Sigmoid colon (tissue), 7 donors: ENCODE measurements around the gene TMEM182. TPM values are rescaled to one million over a fixed set of nuclear protein-coding genes. Genes with fewer than 3 reads are reported as not detected.

Source experiments
- DNase-seq: peaks from one replicate; pipeline ENCODE4 v3.0.0-alpha.2; 2019
- H3K27ac ChIP-seq, 4 donors: fragments of 200-600 bp; sonication (generic); one replicate each; pipeline ENCODE4 v1.5.1; 2016 to 2019; ENCODE audit warnings: mild to moderate bottlenecking in 1 of 4
- H3K27me3 ChIP-seq, 3 donors: fragments of 200-600 bp; sonication (generic); one replicate each; pipeline ENCODE4 v1.5.1; 2019; ENCODE audit warnings: mild to moderate bottlenecking in 1 of 3
- H3K36me3 ChIP-seq, 4 donors: fragments of 200-600 bp; sonication (generic); one replicate each; pipeline ENCODE4 v1.5.1; 2016 to 2019
- H3K4me1 ChIP-seq, 4 donors: fragments of 200-600 bp; sonication (generic); one replicate each; pipeline ENCODE4 v1.5.1; 2017 to 2019
- H3K4me3 ChIP-seq, 4 donors: fragments of 200-600 bp; sonication (generic); one replicate each; pipeline ENCODE4 v1.5.1; 2017 to 2019; ENCODE audit warnings: mild to moderate bottlenecking in 2 of 4, moderate library complexity in 1 of 4
- H3K9me3 ChIP-seq, 4 donors: fragments of 200-600 bp in 3 of 4; sonication (generic) in 3 of 4; one replicate each; pipeline versions ENCODE4 v1.5.1 to v1.6.1; 2013 to 2019
- EP300 ChIP-seq, 4 donors: sonication (generic); formaldehyde crosslinking; IDR thresholded peaks; one replicate each; pipeline ENCODE4 v1.6.1; 2017; ENCODE audit warnings: antibody characterized with exemption in 4 of 4
- POLR2A ChIP-seq, 2 donors: fragments of 450-650 bp; IDR thresholded peaks; one replicate each; pipeline ENCODE4 v1.6.1; 2016; ENCODE audit warnings: antibody characterized with exemption in 2 of 2, mild to moderate bottlenecking in 2 of 2, moderate library complexity in 2 of 2
- POLR2AphosphoS5 ChIP-seq, 4 donors: sonication (generic); formaldehyde crosslinking; IDR thresholded peaks; one replicate each; pipeline ENCODE4 v1.6.1; 2017; ENCODE audit warnings: antibody characterized with exemption in 4 of 4
- WGBS, 2 donors: extraction: QIAGEN DNeasy Blood & Tissue Kit; methylation state at CpG; one replicate each; pipeline ENCODE4 v1.1.7; 2013; 5-methylcytosine and 5-hydroxymethylcytosine counted together
- intact Hi-C: fragments of 100-400 bp; cut with DNase I; formaldehyde crosslinking; loops from one replicate; pipeline ENCODE4 v1.15.1; 2023
- polyA plus RNA-seq, 3 donors: library from polyadenylated mRNA; stranded (reverse); fragments of 200-250 nt; gene quantifications; one replicate each; pipeline ENCODE4 v1.2.3, GENCODE V29; 2013
- total RNA-seq, 4 donors: library from RNA; depleted of rRNA; stranded (reverse); fragments of >200 nt; gene quantifications; one replicate each; pipeline ENCODE4 v1.1.0, GENCODE V29; 2016
- TF ChIP-seq, protein P1 (sequence below), 4 experiments: fragments of 450-650 bp in 3 of 4; fragments of 200-600 bp in 1 of 4; IDR thresholded peaks; one replicate each; pipeline ENCODE4 v1.5.1; 2016 to 2019; ENCODE audit warnings: antibody characterized with exemption in 4 of 4, mild to moderate bottlenecking in 3 of 4, moderate library complexity in 2 of 4
- donor health status: healthy with polysubstance abuse.
- donor health status: Bipolar disorder and iron deficiency.
- donor health status: healthy.

Gene TMEM182
- total and polyA plus RNA-seq, 7 donors, result 0.36 to 2.5 (median 1.7) TPM; not detected in 1

DNA sequence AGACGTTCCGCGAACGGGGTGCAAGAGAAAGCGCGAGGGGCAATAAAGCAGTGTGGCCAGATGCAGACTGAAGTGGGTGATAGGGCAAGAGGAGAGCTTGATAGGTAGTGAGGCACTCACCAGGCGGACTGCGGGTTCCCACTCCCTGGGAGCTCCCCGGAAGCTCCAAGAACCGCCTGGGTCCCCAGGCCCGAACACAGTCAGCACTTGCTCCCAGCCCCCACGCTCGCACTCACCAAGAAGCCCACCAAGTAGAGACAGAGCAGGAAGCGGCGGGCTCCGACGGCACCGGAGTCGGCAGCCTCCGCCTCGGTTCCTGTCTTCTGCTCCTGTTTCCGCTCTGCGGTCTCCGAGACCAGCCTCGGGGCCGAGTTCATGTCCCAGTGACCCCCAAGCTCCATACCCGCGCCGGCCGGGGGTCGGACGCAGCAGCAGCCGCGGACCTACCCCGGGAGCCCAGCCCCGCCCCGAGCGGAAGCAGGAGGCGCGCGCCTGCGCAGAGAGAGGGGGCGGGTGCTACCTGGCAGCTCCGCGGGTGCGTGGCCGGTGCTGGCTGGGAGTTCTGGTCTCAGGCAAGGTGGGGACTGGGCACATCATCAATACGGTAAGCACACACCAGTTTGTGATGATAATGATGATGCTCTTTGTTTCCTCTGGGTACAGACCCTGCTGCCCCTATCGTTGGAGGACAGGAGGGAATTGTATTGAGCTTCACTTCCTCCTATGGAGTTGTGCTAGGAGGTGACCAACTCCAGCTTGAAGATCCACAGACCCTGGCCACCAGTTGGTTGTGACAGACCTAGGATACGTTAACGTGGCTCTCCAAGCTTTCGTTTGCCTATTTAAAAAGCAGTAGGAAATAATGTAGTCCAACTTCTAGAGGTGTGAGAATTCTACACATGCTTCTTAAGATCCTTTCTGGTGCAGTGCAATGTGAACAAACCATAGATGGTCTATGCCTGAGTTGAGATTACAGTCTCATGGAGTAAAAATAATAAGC lies 25.1 kb upstream of the TMEM182 start:
- peak; percentile 88 for DNase-seq
- intact Hi-C loops, result no loop called here
- Histone ChIP-seq H3K9me3 (no peaks in the 10 kb centered on the region), H3K27me3 (no peaks in the 10 kb centered on the region), H3K4me1 (peaks cover 0 to 17% (median 5%) of the 10 kb centered on the region in 4 donors), H3K36me3 (peaks cover 0 to 5% (median 2%) of the 10 kb centered on the region in 4 donors), H3K27ac (peak overlapping the region; percentile 70 to 80 (median 76)), H3K4me3 (peak overlapping the region; percentile 75 to 91 (median 84))
- peak; percentile 17 to 55 for TF ChIP-seq POLR2A (IDR thresholded peaks at IDR 0.05)
- TF ChIP-seq, protein P1, sequence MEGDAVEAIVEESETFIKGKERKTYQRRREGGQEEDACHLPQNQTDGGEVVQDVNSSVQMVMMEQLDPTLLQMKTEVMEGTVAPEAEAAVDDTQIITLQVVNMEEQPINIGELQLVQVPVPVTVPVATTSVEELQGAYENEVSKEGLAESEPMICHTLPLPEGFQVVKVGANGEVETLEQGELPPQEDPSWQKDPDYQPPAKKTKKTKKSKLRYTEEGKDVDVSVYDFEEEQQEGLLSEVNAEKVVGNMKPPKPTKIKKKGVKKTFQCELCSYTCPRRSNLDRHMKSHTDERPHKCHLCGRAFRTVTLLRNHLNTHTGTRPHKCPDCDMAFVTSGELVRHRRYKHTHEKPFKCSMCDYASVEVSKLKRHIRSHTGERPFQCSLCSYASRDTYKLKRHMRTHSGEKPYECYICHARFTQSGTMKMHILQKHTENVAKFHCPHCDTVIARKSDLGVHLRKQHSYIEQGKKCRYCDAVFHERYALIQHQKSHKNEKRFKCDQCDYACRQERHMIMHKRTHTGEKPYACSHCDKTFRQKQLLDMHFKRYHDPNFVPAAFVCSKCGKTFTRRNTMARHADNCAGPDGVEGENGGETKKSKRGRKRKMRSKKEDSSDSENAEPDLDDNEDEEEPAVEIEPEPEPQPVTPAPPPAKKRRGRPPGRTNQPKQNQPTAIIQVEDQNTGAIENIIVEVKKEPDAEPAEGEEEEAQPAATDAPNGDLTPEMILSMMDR (IDR thresholded peaks at IDR 0.05), result no peak
- peak; percentile 45 to 77 (median 72) for TF ChIP-seq POLR2AphosphoS5 (IDR thresholded peaks at IDR 0.05)
- WGBS, 2 donors, result 0 to 1% methylated on average over 52 of the region's 52 CpGs

DNA sequence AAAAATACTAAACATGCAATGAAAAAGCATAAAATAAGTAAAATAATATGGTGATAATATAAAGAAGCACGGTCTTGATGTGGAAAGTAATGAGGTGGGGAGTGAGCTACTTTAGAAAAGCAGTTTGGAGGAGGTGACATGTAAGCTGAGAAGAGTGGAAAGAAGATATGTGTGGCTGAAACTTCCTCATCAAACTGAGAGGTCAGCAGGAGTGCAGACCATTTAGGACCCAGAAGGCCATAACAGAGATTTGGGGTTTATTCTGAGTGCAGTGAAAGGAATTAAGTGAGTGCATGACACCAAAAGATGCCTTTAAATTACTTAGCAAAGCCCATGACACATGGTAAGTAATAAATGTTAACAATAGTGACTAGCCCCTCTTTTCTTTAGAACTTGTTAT lies 24.4 kb upstream of the TMEM182 start:
- H3K36me3 ChIP-seq, result no peaks in the 10 kb centered on the region
- intact Hi-C loops, result no loop called here
- 67 to 81% methylated on average over 1 of the region's 1 CpG for WGBS, 2 donors
- H3K4me1 ChIP-seq, result peaks cover 0 to 17% (median 5%) of the 10 kb centered on the region in 4 donors
- H3K4me3 ChIP-seq, result peak overlapping the region in 3 of 4 donors; percentile 76 to 91 (median 91)
- DNase-seq, result no peak
- H3K9me3 ChIP-seq, result no peaks in the 10 kb centered on the region
- H3K27ac ChIP-seq, result no peak overlapping the region
- no peak for TF ChIP-seq POLR2AphosphoS5 (IDR thresholded peaks at IDR 0.05)
- no peak for TF ChIP-seq EP300 (IDR thresholded peaks at IDR 0.05)
- TF ChIP-seq POLR2A (IDR thresholded peaks at IDR 0.05), result no peak
- TF ChIP-seq, protein P1 (IDR thresholded peaks at IDR 0.05), result no peak
- H3K27me3 ChIP-seq, result no peaks in the 10 kb centered on the region

DNA sequence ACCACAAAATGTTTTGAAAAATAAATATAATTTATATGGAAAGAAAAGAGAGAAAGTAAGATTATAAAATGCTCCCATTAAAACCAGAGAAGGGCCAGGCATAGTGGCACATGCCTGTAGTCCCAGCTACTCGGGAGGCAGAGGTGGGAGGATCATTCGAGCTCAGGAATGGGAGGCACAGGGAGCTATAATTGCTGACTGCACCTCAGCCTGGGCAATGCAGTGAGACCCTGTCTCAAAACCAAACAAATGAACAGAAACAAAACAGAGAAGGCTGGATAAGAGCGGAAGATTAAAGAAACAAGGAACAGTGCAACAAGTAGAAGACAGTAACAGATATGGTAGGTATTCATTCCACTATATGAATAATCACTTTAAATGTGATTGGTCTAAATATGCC lies 18.6 kb upstream of the TMEM182 start:
- intact Hi-C loops, result no loop called here
- no peaks in the 10 kb centered on the region for H3K27me3 ChIP-seq
- no peaks in the 10 kb centered on the region for H3K36me3 ChIP-seq
- WGBS, 2 donors, result 88 to 95% methylated on average over 3 of the region's 3 CpGs
- no peaks in the 10 kb centered on the region for H3K4me1 ChIP-seq
- no peak for DNase-seq
- no peak overlapping the region for H3K4me3 ChIP-seq
- H3K27ac ChIP-seq, result no peak overlapping the region
- TF ChIP-seq POLR2A (IDR thresholded peaks at IDR 0.05) (no peak), POLR2AphosphoS5 (IDR thresholded peaks at IDR 0.05) (no peak), EP300 (IDR thresholded peaks at IDR 0.05) (no peak)
- TF ChIP-seq, protein P1 (IDR thresholded peaks at IDR 0.05), result no peak
- H3K9me3 ChIP-seq, result no peaks in the 10 kb centered on the region

DNA sequence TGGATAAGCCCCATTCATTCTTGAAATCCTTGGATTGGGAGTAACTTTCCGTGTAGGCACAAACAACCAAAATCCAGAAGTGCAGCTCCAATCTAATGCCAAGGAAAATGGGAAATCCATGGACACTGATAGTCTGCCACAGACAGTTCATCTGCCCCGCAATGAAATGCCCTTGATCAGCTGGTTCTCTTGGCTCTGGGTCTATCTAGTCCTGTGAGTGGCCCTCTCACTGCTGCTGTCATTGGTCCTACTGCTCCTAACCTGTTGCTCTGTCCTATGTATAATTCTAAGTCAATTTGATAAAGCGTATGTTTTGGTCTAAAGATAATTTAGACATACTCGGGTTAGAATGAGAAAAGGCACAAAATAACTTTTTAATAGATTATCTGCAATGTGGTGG lies 13.7 kb upstream of the TMEM182 start:
- TF ChIP-seq POLR2AphosphoS5 (IDR thresholded peaks at IDR 0.05), result no peak
- TF ChIP-seq, protein P1 (IDR thresholded peaks at IDR 0.05), result no peak
- TF ChIP-seq POLR2A (IDR thresholded peaks at IDR 0.05), result no peak
- no peak for TF ChIP-seq EP300 (IDR thresholded peaks at IDR 0.05)
- intact Hi-C loops, result no loop called here
- DNase-seq, result no peak
- Histone ChIP-seq H3K27ac (no peak overlapping the region), H3K36me3 (no peaks in the 10 kb centered on the region), H3K9me3 (no peaks in the 10 kb centered on the region), H3K4me3 (no peak overlapping the region), H3K4me1 (no peaks in the 10 kb centered on the region), H3K27me3 (no peaks in the 10 kb centered on the region)
- 93 to 95% methylated on average over 4 of the region's 4 CpGs for WGBS, 2 donors
